ENCODE measurements around the gene RETSAT.
A peak's percentile ranks its signal among the peaks of the same experiment; 100 is the strongest.
"Not testable (repeated sequence)": the region's sequence is repeated elsewhere in the genome, so short reads cannot be mapped to it uniquely, and the experiment has no call there.

The RETSAT gene

GRCh38 chr2:85354286-85355072 is at the start of gene RETSAT, which contains the start of gene ELMOD3:
RETSAT (minus strand) TSS chr2:85354528; CDS start chr2:85354507, 21 bp downstream.
ELMOD3 (plus strand) TSS chr2:85354769; CDS start chr2:85357199, 2,430 bp downstream.
- DNase-seq, result peak; percentile 100

GRCh38 chr2:85401844-85402243 is 47.5 kb upstream of the RETSAT start:
- no peak for DNase-seq

GRCh38 chr2:85401464-85401805 is 47.1 kb upstream of the RETSAT start:
- DNase-seq, result no peak

- no peak for DNase-seq
These were observed 46.5 kb upstream of the RETSAT start for GRCh38 chr2:85400541-85401463.

GRCh38 chr2:85400023-85400422 is 45.7 kb upstream of the RETSAT start:
- DNase-seq, result peak; percentile 50

GRCh38 chr2:85399183-85399455 is 44.8 kb upstream of the RETSAT start:
- DNase-seq, result no peak

GRCh38 chr2:85398426-85399182 is 44.3 kb upstream of the RETSAT start:
- no peak for DNase-seq

GRCh38 chr2:85397925-85398331 is 43.6 kb upstream of the RETSAT start:
- no peak for DNase-seq

- DNase-seq, result peak; percentile 64
These were observed 42.5 kb upstream of the RETSAT start for GRCh38 chr2:85396531-85397470.

- no peak for DNase-seq
These were observed 41.7 kb upstream of the RETSAT start for GRCh38 chr2:85395912-85396475.

GRCh38 chr2:85394976-85395375 is 40.6 kb upstream of the RETSAT start:
- DNase-seq, result no peak

- no peak for DNase-seq
These were observed 39.9 kb upstream of the RETSAT start for GRCh38 chr2:85394261-85394681.

GRCh38 chr2:85393836-85394235 is 39.5 kb upstream of the RETSAT start:
- no peak for DNase-seq

- peak; percentile 68 for DNase-seq
These were observed 36.8 kb upstream of the RETSAT start for GRCh38 chr2:85390941-85391669.

GRCh38 chr2:85388878-85389538 is 34.7 kb upstream of the RETSAT start:
- DNase-seq, result no peak

- no peak for DNase-seq
These were observed 33.4 kb upstream of the RETSAT start for GRCh38 chr2:85387754-85388153.

- no peak for DNase-seq
These were observed 31.4 kb upstream of the RETSAT start for GRCh38 chr2:85385746-85386145.

GRCh38 chr2:85383850-85384249 is 29.5 kb upstream of the RETSAT start:
- no peak for DNase-seq

GRCh38 chr2:85383151-85383550 is 28.8 kb upstream of the RETSAT start:
- not testable (repeated sequence) for DNase-seq

- DNase-seq, result no peak
These were observed 25.7 kb upstream of the RETSAT start for GRCh38 chr2:85380048-85380447.

All from DMS53 (cell line).